Kidney glomerular epithelial cell (primary cell): ENCODE measurements around the gene ZFHX3.

Experiments used
- DNase-seq: peaks from one replicate; lab custom pipeline; 2025; lab: John Stamatoyannopoulos, UW

ZFHX3 gene

DNA sequence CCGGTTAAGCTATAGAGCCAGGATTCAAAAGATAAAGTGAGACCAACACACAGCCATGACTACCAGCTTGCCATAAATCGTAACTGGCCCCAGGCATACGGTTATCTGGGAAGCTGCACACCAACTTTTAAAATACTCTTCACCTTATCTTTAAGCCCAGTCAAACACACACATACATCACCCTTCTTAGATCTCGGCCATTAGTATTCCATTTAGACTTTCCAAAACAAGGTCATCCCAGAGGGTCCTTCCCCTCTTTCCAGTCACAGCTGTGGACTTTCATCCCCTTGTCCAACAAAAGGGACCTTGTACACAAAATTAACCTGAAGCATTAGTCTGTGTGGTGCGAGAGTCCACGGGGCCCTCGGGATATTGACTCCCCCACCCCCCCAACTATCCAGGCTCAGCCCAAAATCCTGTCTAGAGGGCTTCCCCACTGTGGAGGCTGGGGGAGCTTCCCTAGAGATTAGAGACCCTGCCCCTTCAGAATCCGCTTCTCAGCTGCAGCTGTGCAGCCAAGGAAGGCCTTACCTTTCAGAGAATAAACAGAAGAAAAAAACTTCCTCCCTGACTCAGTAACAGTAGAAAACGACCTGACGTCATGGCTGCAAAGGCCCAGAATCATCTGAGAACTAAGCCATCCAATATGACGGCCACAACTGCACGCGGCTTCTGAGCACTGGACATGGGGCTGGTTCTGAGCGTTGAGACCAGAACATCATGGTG is 9.9 kb downstream of the ZFHX3 start:
- no peak for DNase-seq

- DNase-seq: no peak
Measured at GRCh38 chr16:73037331-73037745, 10.6 kb downstream of the ZFHX3 start.

DNA sequence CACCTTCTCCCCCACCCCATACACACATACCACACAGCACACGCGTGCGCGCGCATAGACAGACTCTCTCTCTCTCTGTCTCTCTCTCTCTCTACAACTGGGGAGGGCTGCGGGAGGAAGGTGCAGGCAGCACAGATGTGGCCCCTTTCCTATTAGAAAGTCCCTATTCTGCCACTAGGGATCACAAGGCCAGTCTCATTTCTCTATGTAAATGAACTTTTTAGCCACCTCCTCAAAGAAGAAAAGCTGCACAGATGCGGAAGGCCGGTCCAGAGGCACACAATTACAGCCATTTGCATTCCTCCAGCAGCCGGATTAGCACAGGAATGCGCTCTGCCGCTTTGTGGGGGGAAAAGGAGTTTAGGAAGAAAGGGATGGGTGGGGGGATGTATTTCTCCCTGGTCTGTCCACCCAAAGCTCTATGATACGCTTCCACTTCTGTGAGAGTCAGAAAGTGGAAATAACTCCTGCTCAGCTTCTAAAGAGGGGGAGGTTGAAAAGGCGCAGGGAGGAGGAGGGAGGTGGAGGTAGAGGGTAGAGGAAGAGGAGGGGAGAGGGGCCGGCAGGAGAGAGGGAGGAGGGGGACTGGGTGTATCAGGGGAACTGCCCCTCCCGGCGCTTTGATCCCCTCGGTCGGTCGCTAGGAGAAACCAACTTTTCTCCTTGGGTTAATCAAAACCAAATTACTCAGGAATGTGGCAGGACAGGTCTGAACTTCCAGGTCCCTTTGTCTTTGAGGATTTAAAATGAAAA is 11.7 kb downstream of the ZFHX3 start:
- no peak for DNase-seq

GRCh38 chr16:73034374-73034773 is 13.6 kb downstream of the ZFHX3 start:
- DNase-seq: no peak

DNA sequence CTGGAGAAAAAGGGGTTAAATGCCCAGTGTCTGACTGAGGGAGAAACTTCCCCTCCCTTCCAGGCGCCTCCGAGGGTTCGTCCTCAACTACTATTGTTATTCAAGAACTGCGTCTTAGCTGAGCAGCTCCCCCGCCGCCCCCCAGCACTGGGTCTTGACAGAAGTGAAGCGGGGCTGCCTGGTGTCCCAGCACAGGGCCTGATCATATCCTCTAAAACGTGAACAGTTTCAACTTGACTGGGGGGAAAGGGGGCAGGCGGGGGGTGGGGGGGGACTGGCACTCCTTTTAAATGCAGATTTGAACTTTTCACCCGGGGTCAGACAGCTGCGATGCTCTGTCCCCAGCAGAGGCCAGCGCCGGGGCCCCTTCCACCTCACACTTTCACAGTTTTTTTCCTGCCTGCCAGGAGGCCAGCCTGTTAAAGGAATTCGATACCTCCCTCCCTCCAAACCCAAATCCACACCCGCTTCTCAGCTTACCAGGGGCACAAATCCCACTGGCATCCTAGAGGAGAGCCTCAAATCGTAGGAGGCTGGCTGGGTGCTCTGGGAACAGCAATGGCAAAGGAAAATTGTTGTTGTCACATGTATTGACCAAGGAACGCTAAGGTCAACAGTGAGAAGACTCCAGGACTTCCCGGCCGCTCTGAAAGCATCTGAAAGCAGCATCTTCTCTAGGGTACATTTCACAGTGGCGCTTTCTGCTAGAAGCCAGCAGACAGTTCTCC is 14.5 kb downstream of the ZFHX3 start:
- DNase-seq: no peak

DNA sequence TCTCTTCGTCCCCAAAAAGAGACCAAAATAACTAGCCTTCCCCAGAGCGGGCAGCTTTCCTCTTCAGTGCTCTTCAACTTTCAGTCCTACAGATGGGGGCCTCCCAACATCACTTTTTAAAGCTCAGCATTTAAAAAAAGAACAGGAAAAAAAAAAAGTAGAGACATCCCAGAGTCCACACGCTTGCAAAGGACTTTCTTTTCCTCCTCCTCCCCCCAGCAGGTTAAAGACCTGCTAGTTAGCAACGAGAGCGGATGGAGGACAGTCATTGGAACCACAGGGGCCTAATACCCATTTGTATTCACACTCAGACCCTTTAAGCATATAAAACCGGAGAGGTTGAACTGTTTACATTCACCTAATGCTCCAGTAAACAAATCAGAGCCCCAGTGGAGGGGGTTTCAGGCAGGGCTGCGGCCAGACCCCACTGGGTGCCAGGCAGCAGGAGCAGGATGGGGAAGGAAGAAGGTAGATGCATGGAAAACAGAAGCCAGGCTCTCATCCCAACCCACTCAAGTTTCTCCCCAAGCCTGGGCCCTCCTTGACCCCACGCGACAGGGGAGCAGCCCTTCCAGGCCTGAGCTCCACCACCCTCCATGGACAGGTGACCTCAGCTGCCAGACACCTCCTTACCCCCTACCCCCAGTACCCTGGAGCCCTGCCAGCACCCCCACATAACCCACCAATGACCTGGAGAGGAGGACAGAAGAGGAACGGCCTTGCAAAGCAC is 15.2 kb downstream of the ZFHX3 start:
- no peak for DNase-seq

- DNase-seq: no peak
Measured at GRCh38 chr16:73031984-73032383, 15.9 kb downstream of the ZFHX3 start.

DNA sequence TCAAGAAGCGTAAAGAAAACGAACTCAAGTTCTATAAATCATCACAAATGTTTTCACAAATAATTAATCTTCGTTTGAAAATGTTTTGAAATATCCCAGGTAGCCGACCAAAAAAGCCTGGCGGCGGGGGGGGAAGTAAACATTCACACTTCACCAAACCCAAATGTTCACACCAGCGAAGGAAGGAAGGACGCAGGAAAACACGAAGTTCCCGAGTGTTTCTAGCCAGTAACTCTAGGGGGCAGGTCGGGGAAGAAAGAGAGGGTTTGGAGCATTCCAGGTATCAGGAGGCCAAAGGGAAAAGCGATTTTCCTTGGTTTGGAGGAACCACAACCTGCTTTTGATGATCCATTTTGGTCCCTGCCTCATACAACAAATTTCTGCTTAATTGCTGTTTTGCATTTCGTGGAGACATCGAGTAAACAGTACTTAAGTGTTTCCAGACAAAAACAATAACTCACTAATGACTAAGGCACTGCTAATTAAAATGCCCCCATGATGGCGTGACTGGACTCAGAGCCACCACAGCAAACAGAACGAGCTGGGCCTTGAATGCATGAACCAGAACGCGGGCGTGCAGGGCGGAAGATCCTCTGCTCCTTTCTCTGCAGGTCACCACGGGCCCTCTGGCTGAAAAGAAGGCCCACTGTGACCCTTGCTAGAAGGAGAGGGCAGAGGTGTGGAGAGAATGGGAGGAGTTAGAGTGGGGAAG is 16.6 kb downstream of the ZFHX3 start:
- no peak for DNase-seq

- DNase-seq: no peak
Measured at GRCh38 chr16:73028721-73029361, 19.1 kb downstream of the ZFHX3 start.

DNA sequence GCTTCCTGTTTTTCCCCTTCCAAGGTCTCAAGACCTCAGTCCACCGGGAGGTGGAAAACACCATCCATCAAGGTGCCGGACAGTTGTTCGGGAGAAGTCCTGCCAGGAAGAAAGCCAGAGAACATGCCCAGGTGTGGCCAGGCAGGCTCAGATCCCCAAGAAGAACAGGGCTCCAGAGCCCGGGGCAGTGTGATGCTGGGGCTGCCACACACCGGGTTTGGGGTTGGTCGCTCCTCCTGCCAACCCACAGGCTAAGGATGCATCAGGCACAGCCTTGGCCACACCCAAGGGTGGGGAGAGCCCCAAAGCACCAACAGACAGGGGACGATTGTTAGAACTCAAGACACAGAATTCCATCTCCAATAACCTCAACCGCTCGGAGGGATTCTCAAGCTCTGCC is 19.7 kb downstream of the ZFHX3 start:
- DNase-seq: no peak

DNA sequence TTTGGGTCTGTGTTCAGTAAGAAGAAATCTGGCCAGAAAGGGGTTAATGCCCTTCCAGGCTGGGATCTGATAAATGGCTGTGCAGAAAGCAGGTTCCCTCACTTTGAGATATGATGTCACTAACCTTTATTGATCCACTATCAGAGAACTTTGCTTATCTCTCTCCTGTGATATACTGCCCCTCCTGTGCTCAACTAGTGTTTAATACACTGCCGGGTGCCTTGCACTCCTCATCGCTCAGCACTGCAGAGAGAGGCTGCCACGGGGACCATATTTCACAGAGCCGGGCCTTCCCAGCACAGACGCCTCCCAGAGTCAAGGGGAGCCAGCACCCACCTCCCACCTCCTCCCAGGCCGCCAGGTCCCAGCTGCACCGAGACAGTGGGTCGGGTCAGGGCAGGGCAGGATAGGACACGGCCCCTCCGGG is 20.2 kb downstream of the ZFHX3 start:
- no peak for DNase-seq

GRCh38 chr16:73026754-73027684 is 20.9 kb downstream of the ZFHX3 start:
- DNase-seq: no peak

GRCh38 chr16:73025856-73026210 is 22.1 kb downstream of the ZFHX3 start:
- no peak for DNase-seq

DNA sequence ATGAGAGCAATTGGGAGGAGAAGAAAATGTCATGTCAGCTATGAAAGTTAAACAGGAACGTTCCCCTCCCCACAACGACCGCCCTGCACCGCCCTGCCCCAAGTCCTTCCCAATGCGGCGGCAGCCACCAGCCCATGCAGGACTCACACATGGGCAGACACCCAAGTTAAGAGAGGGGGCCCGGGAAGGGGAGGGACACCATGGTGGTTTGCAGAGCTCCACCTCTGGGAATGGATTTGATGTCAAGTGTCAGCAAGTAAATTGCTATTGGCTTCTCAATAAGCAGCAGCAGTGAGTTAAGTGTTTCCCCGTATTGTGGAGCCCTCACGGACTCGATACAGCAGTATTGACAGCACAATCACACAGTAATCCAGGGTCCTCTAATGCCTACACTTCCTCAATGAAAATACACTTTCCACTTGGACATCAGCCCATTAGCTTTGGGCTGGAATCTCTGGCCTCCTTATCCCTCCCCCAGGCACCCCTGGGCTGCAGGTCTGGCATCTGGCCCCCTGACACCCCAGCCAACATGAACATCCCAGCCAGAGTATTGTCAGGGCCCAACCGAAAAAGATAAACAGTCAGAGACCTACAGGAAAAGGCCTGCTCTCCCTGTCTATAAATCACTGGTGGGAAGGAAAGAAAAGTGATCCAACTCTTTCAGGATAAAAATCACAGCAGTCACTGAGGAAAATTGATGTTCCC is 22.6 kb downstream of the ZFHX3 start:
- no peak for DNase-seq

GRCh38 chr16:73024571-73025105 is 23.3 kb downstream of the ZFHX3 start:
- DNase-seq: no peak

DNA sequence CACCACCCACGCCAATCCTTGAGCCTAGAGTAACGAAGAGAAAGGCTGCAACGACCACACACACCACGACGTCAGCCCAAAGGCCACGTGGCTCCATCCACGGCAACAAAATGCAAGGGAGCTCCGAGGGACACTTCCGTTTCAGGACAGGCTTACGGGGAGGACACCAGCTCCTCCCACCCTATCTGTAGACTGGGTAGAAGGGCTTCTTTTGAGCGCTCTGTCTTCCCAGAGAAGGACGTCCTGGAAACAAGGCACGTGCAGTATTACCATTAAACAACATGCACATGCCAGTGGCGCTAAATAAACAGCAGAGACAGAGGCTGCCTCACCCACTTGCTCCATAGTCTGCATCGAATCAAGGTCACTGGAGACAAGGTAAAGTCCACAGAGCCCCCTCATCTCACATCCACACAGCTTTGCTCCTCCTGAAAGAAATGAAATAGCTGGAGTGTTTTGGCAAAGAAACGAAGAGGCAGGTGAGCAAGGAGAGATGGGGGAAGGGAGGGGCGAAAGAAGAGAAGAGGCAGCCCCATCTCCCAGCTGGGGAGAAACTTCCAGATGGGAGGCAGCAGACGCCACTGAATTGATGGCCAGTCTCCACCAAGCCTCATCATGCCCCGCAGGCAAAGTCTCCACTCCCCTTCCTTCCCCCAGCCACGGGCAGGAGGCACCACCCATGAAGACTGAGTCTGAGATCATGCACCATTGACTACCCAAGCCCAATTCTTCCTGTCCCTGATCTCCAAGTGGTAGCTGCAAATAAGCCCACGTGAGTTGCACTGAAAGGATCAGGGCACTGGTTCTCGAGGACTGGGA is 24.0 kb downstream of the ZFHX3 start:
- DNase-seq: no peak

GRCh38 chr16:73023320-73023719 is 24.6 kb downstream of the ZFHX3 start:
- DNase-seq: no peak

- no peak for DNase-seq
Measured at GRCh38 chr16:73022534-73022933, 25.4 kb downstream of the ZFHX3 start.
